PC-3 (cell line): ENCODE data around the gene SLC38A2. TPM values are rescaled to one million over a fixed set of nuclear protein-coding genes. Genes with fewer than 3 reads are reported as not detected.

Experiments used
- ATAC-seq: fragments of 200-7000 bp; cut with Tn5 transposase; 2 replicates; pipeline ENCODE4 v1.9.1; 2020; ENCODE audit warnings: mild to moderate bottlenecking, moderate library complexity
- BruUV-seq: library from RNA; stranded (reverse); fragments of 400-500 nt; replicated peaks from 2 replicates; lab custom pipeline; 2021; lab: Mats Ljungman, UMichigan
- CTCF ChIA-PET: fragments of 300-600 bp; sonication (Branson Sonifier 250); formaldehyde crosslinking; loops from one replicate; lab custom pipeline; 2022; ENCODE audit warnings: antibody characterized with exemption; lab: Charles Lee
- POLR2A ChIA-PET: fragments of 300-600 bp; sonication (Branson Sonifier 250); formaldehyde crosslinking; loops from one replicate; lab custom pipeline; 2022; ENCODE audit warnings: antibody characterized with exemption; ENCODE audit not compliant: unreplicated experiment; lab: Charles Lee
- DNase-seq: peaks from one replicate; pipeline ENCODE4 v3.0.0-alpha.2; 2015
- H2AFZ ChIP-seq: fragments of 300-600 bp; sonication (generic); 2 replicates; pipeline ENCODE4 v1.6.0; 2016; ENCODE audit warnings: antibody characterized with exemption, low read length
- H3F3A ChIP-seq: fragments of 300-600 bp; sonication (generic); one replicate; pipeline ENCODE4 v1.6.0; 2017; ENCODE audit warnings: antibody characterized with exemption, low read length, control low read depth, mild to moderate bottlenecking; ENCODE audit not compliant: unreplicated experiment
- H3K27ac ChIP-seq: fragments of 300-600 bp; sonication (generic); 2 replicates; pipeline ENCODE4 v1.5.1; 2016; ENCODE audit warnings: mild to moderate bottlenecking, low read length
- H3K27me3 ChIP-seq: fragments of 300-600 bp; sonication (generic); 2 replicates; pipeline ENCODE4 v1.6.1; 2016; ENCODE audit warnings: low read length, mixed read lengths
- H3K36me3 ChIP-seq: fragments of 300-600 bp; sonication (generic); 2 replicates; pipeline ENCODE4 v1.6.1; 2016; ENCODE audit warnings: low read depth, mixed run types, low read length, mixed read lengths
- H3K4me1 ChIP-seq: fragments of 300-600 bp; sonication (generic); 2 replicates; pipeline ENCODE4 v1.5.1; 2016; ENCODE audit warnings: low read length; ENCODE audit not compliant: insufficient read depth
- H3K4me2 ChIP-seq: fragments of 300-600 bp; sonication (generic); 2 replicates; pipeline ENCODE4 v1.6.0; 2016; ENCODE audit warnings: low read length
- H3K4me3 ChIP-seq: fragments of 300-600 bp; sonication (generic); 2 replicates; pipeline ENCODE4 v1.5.1; 2016; ENCODE audit warnings: mild to moderate bottlenecking, low read length, mixed read lengths
- H3K79me2 ChIP-seq: fragments of 300-600 bp; sonication (generic); 2 replicates; pipeline ENCODE4 v1.6.1; 2017; ENCODE audit warnings: low read length, mixed read lengths
- H3K9ac ChIP-seq: fragments of 300-600 bp; sonication (generic); 2 replicates; pipeline ENCODE4 v1.6.0; 2016; ENCODE audit warnings: mild to moderate bottlenecking, low read length
- H3K9me2 ChIP-seq: fragments of 300-600 bp; sonication (generic); replicated peaks from 2 replicates; pipeline ENCODE4 v1.6.1; 2016; ENCODE audit warnings: mixed run types, low read length, mixed read lengths
- H3K9me3 ChIP-seq: fragments of 300-600 bp; sonication (generic); 2 replicates; pipeline ENCODE4 v1.6.1; 2016; ENCODE audit warnings: low read length, mixed read lengths
- H4K20me1 ChIP-seq: fragments of 300-600 bp; sonication (generic); 2 replicates; pipeline ENCODE4 v1.6.1; 2016; ENCODE audit warnings: low read length, mixed read lengths
- CTCF ChIP-seq: fragments of 300-600 bp; sonication (generic); conservative IDR thresholded peaks from 2 replicates; pipeline ENCODE4 v1.5.1; 2017; ENCODE audit warnings: antibody characterized with exemption, low read depth, mild to moderate bottlenecking, low read length
- EZH2 ChIP-seq: fragments of 300-600 bp; sonication (generic); IDR thresholded peaks from one replicate; pipeline ENCODE4 v1.6.1; 2017; ENCODE audit warnings: antibody characterized with exemption, mild to moderate bottlenecking, low read length; ENCODE audit not compliant: unreplicated experiment
- EZH2phosphoT487 ChIP-seq: fragments of 300-600 bp; sonication (generic); IDR thresholded peaks from 2 replicates; pipeline ENCODE4 v1.6.1; 2018; ENCODE audit warnings: mild to moderate bottlenecking, antibody characterized with exemption, low read length, borderline replicate concordance
- intact Hi-C: fragments of 100-400 bp; cut with micrococcal nuclease; formaldehyde crosslinking; loops from 2 replicates; pipeline ENCODE4 v1.9.0; 2023
- total RNA-seq: library from RNA; depleted of rRNA; stranded (reverse); fragments of >200 nt; gene quantifications from 2 replicates; pipeline ENCODE4 v1.2.3, GENCODE V29; 2014

The SLC38A2 gene
- total RNA-seq, 1 experiment from 2014 or later: 214 TPM

GRCh38 chr12:46412857-46413256 lies 40.3 kb upstream of the SLC38A2 start:
- POLR2A ChIA-PET: interaction anchor here (0.6 kb wide), 1 partner anchor 10 kb away, joined by 3 read pairs; no protein-coding TSS in a partner anchor
- no peak overlapping the region for H3K27ac ChIP-seq
- DNase-seq (no peak), ATAC-seq (no peak)
- H3K4me1 ChIP-seq: peaks cover 17% of the 10 kb centered on the region
- intact Hi-C loops: no loop called here
- no TSS peak for BruUV-seq
- H3K4me2 ChIP-seq: no peak overlapping the region
- H3K9ac ChIP-seq: no peak overlapping the region
- H3K27me3 ChIP-seq: no peaks in the 10 kb centered on the region
- H3K4me3 ChIP-seq: no peak overlapping the region
- CTCF ChIA-PET: no interaction called here
- H2AFZ ChIP-seq: no peak overlapping the region
- H3K9me2 ChIP-seq: no peaks in the 10 kb centered on the region
- H3K36me3 ChIP-seq: no peaks in the 10 kb centered on the region
- no peaks in the 10 kb centered on the region for H3K9me3 ChIP-seq
- H3F3A ChIP-seq: no peaks in the 10 kb centered on the region
- H3K79me2 ChIP-seq: no peaks in the 10 kb centered on the region
- H4K20me1 ChIP-seq: no peaks in the 10 kb centered on the region
- no peak for TF ChIP-seq CTCF
- TF ChIP-seq EZH2: no peak
- TF ChIP-seq EZH2phosphoT487: no peak

GRCh38 chr12:46410495-46410894 lies 37.9 kb upstream of the SLC38A2 start:
- Histone ChIP-seq H3K36me3 (no peaks in the 10 kb centered on the region), H3K79me2 (no peaks in the 10 kb centered on the region), H3K4me1 (peaks cover 17% of the 10 kb centered on the region), H3K27ac (no peak overlapping the region), H3K27me3 (no peaks in the 10 kb centered on the region), H3F3A (no peaks in the 10 kb centered on the region), H2AFZ (no peak overlapping the region), H3K4me2 (no peak overlapping the region), H3K9me3 (no peaks in the 10 kb centered on the region), H4K20me1 (no peaks in the 10 kb centered on the region), H3K4me3 (no peak overlapping the region), H3K9ac (no peak overlapping the region), H3K9me2 (no peaks in the 10 kb centered on the region)
- DNase-seq (no peak), ATAC-seq (no peak)
- intact Hi-C loops: no loop called here
- no peak for TF ChIP-seq EZH2phosphoT487
- TF ChIP-seq EZH2: no peak
- TF ChIP-seq CTCF: no peak
- BruUV-seq: no TSS peak
- POLR2A ChIA-PET: interaction anchor here (0.7 kb wide), 1 partner anchor 21 kb away, joined by 5 read pairs; no protein-coding TSS in a partner anchor
- CTCF ChIA-PET: no interaction called here

- intact Hi-C loops: no loop called here
- H2AFZ ChIP-seq: no peak overlapping the region
- H3F3A ChIP-seq: no peaks in the 10 kb centered on the region
- ChIA-PET POLR2A (interaction anchor here (0.7 kb wide), 1 partner anchor 22 kb away, joined by 5 read pairs; no protein-coding TSS in a partner anchor), CTCF (no interaction called here)
- H3K4me3 ChIP-seq: no peak overlapping the region
- no peak overlapping the region for H3K4me2 ChIP-seq
- no peak overlapping the region for H3K9ac ChIP-seq
- H3K79me2 ChIP-seq: no peaks in the 10 kb centered on the region
- H3K4me1 ChIP-seq: peaks cover 12% of the 10 kb centered on the region
- H3K9me3 ChIP-seq: no peaks in the 10 kb centered on the region
- H3K27ac ChIP-seq: no peak overlapping the region
- no TSS peak for BruUV-seq
- no peak for DNase-seq
- H3K27me3 ChIP-seq: no peaks in the 10 kb centered on the region
- H4K20me1 ChIP-seq: no peaks in the 10 kb centered on the region
- no peak for ATAC-seq
- H3K9me2 ChIP-seq: no peaks in the 10 kb centered on the region
- TF ChIP-seq CTCF: no peak
- TF ChIP-seq EZH2: no peak
- no peak for TF ChIP-seq EZH2phosphoT487
- H3K36me3 ChIP-seq: no peaks in the 10 kb centered on the region
These were observed 37.4 kb upstream of the SLC38A2 start for GRCh38 chr12:46409974-46410373.
